Measurements from ENCODE around the gene GID8.

The GID8 gene

DNA sequence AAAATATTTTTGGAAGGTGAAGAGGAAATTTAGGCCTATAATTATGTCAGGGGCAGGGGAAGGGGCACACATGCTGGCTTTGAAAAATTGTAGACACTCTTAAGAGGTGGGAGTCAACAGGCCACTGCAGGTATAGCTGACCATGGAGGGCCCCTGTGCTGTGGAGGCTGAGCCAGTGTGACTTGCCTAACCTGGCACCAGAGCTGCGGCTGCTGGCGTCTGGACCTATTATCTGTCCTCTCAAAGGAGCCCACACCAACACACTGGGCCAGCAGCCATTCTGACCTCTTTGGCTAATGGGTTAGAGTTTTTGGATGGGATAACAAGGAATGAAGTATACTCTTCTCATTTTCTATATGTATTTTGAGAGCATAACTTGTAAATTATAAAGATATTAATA lies 4.5 kb downstream of the GID8 start:
- no peaks in the 10 kb centered on the region for H3K9me2 ChIP-seq (replicated peaks; ENCODE audit: control insufficient read depth, low read length)
- no peaks in the 10 kb centered on the region; the same call in 1 of the 2 replicates for H3K9me3 ChIP-seq (ENCODE audit: control insufficient read depth, insufficient read depth, low read length)
- H3K27me3 ChIP-seq (ENCODE audit: control insufficient read depth, low read length): no peaks in the 10 kb centered on the region
- peaks cover 14% of the 10 kb centered on the region for H3K4me1 ChIP-seq (ENCODE audit: control insufficient read depth, low read length)
- H3K36me3 ChIP-seq (ENCODE audit: control insufficient read depth, low read length): peaks cover 79% of the 10 kb centered on the region
- H3K4me3 ChIP-seq (ENCODE audit: low read length): no peak overlapping the region
- no peak overlapping the region for H3K27ac ChIP-seq (ENCODE audit: low read depth, low read length)
- H4K20me1 ChIP-seq (ENCODE audit: control insufficient read depth, insufficient read depth, low read depth, low read length): peaks cover 6% of the 10 kb centered on the region; the same call in 1 of the 2 replicates
- H3K4me2 ChIP-seq (ENCODE audit: low read length): no peak overlapping the region
- H3K79me2 ChIP-seq (ENCODE audit: control insufficient read depth, low read length): peaks cover 88% of the 10 kb centered on the region
- H3F3A ChIP-seq (ENCODE audit: control insufficient read depth, insufficient read depth): no peaks in the 10 kb centered on the region
- TF ChIP-seq EZH2phosphoT487 (IDR thresholded peaks at IDR 0.05; ENCODE audit: borderline replicate concordance, low read length) (no peak), CTCF (IDR thresholded peaks at IDR 0.05; ENCODE audit: low read depth, low read length, poor library complexity, severe bottlenecking) (no peak)

GRCh38 chr20:62943396-62943795 lies 5.4 kb downstream of the GID8 start:
- H3K4me1 ChIP-seq (ENCODE audit: control insufficient read depth, low read length): peaks cover 14% of the 10 kb centered on the region
- TF ChIP-seq EZH2phosphoT487 (IDR thresholded peaks at IDR 0.05; ENCODE audit: borderline replicate concordance, low read length) (no peak), CTCF (IDR thresholded peaks at IDR 0.05; ENCODE audit: low read depth, low read length, poor library complexity, severe bottlenecking) (no peak)
- no peak overlapping the region for H3K27ac ChIP-seq (ENCODE audit: low read depth, low read length)
- no peaks in the 10 kb centered on the region for H3K27me3 ChIP-seq (ENCODE audit: control insufficient read depth, low read length)
- H3K4me3 ChIP-seq (ENCODE audit: low read length): no peak overlapping the region
- H3K79me2 ChIP-seq (ENCODE audit: control insufficient read depth, low read length): peaks cover 89% of the 10 kb centered on the region
- no peaks in the 10 kb centered on the region for H3F3A ChIP-seq (ENCODE audit: control insufficient read depth, insufficient read depth)
- no peak overlapping the region for H3K4me2 ChIP-seq (ENCODE audit: low read length)
- H4K20me1 ChIP-seq (ENCODE audit: control insufficient read depth, insufficient read depth, low read depth, low read length): peaks cover 6% of the 10 kb centered on the region; the same call in 1 of the 2 replicates
- H3K9me2 ChIP-seq (replicated peaks; ENCODE audit: control insufficient read depth, low read length): no peaks in the 10 kb centered on the region
- peaks cover 86% of the 10 kb centered on the region for H3K36me3 ChIP-seq (ENCODE audit: control insufficient read depth, low read length)
- no peaks in the 10 kb centered on the region; the same call in 1 of the 2 replicates for H3K9me3 ChIP-seq (ENCODE audit: control insufficient read depth, insufficient read depth, low read length)

- Histone ChIP-seq H3K79me2 (ENCODE audit: control insufficient read depth, low read length) (peaks cover 84% of the 10 kb centered on the region), H3K27ac (ENCODE audit: low read depth, low read length) (no peak overlapping the region), H3K9me3 (ENCODE audit: control insufficient read depth, insufficient read depth, low read length) (peaks cover 5% of the 10 kb centered on the region; the same call in 1 of the 2 replicates), H3F3A (ENCODE audit: control insufficient read depth, insufficient read depth) (no peaks in the 10 kb centered on the region), H4K20me1 (ENCODE audit: control insufficient read depth, insufficient read depth, low read depth, low read length) (no peaks in the 10 kb centered on the region), H3K4me1 (ENCODE audit: control insufficient read depth, low read length) (peaks cover 10% of the 10 kb centered on the region), H3K4me3 (ENCODE audit: low read length) (no peak overlapping the region), H3K4me2 (ENCODE audit: low read length) (no peak overlapping the region), H3K9me2 (replicated peaks; ENCODE audit: control insufficient read depth, low read length) (no peaks in the 10 kb centered on the region), H3K27me3 (ENCODE audit: control insufficient read depth, low read length) (no peaks in the 10 kb centered on the region), H3K36me3 (ENCODE audit: control insufficient read depth, low read length) (peaks cover 94% of the 10 kb centered on the region)
- TF ChIP-seq CTCF (IDR thresholded peaks at IDR 0.05; ENCODE audit: low read depth, low read length, poor library complexity, severe bottlenecking) (no peak), EZH2phosphoT487 (IDR thresholded peaks at IDR 0.05; ENCODE audit: borderline replicate concordance, low read length) (no peak)
Observed at GRCh38 chr20:62944184-62944583, 6.2 kb downstream of the GID8 start.
